Measurements from ENCODE around the gene ETV5. TPM values are rescaled to one million over a fixed set of nuclear protein-coding genes. Genes with fewer than 3 reads are reported as not detected.

The ETV5 gene
- total RNA-seq, 2 donors from 2014 or later, result 56.4 to 84.1 TPM

- Histone ChIP-seq H3K27ac (ENCODE audit: low read depth, low read length) (no peak overlapping the region), H3K9me3 (ENCODE audit: control insufficient read depth, low read length) (no peaks in the 10 kb centered on the region), H3K36me3 (ENCODE audit: control insufficient read depth, insufficient read depth, low read length) (no peaks in the 10 kb centered on the region), H3K9ac (ENCODE audit: extremely low read depth, low read length, poor library complexity, severe bottlenecking) (no peak overlapping the region), H3K27me3 (ENCODE audit: control insufficient read depth, insufficient read depth, low read length, poor library complexity, severe bottlenecking) (peaks cover 11% of the 10 kb centered on the region), H3K4me3 (ENCODE audit: low read length) (no peak overlapping the region), H3K4me1 (ENCODE audit: control insufficient read depth, insufficient read depth, low read length) (no peaks in the 10 kb centered on the region)
- 91 to 95% methylated on average over 12 to 15 of the region's 15 CpGs for WGBS, 2 experiments (ENCODE audit: insufficient coverage in 1 of 2, insufficient read length in 1 of 2)
- Mint-ChIP-seq H3K4me3 (no peak overlapping the region), H3K4me1 (peaks cover 4% of the 10 kb centered on the region), H3K36me3 (ENCODE audit: low read depth) (no peaks in the 10 kb centered on the region), H3K9me3 (no peaks in the 10 kb centered on the region), H3K27me3 (ENCODE audit: insufficient read depth) (peaks cover 15% of the 10 kb centered on the region), H3K27ac (no peak overlapping the region)
- DNase-seq, result peak; percentile 40
- TF ChIP-seq, protein P1, sequence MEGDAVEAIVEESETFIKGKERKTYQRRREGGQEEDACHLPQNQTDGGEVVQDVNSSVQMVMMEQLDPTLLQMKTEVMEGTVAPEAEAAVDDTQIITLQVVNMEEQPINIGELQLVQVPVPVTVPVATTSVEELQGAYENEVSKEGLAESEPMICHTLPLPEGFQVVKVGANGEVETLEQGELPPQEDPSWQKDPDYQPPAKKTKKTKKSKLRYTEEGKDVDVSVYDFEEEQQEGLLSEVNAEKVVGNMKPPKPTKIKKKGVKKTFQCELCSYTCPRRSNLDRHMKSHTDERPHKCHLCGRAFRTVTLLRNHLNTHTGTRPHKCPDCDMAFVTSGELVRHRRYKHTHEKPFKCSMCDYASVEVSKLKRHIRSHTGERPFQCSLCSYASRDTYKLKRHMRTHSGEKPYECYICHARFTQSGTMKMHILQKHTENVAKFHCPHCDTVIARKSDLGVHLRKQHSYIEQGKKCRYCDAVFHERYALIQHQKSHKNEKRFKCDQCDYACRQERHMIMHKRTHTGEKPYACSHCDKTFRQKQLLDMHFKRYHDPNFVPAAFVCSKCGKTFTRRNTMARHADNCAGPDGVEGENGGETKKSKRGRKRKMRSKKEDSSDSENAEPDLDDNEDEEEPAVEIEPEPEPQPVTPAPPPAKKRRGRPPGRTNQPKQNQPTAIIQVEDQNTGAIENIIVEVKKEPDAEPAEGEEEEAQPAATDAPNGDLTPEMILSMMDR (conservative IDR thresholded peaks at IDR 0.05), result no peak
These were observed 28.3 kb upstream of the ETV5 start for GRCh38 chr3:186137051-186137685.

DNA sequence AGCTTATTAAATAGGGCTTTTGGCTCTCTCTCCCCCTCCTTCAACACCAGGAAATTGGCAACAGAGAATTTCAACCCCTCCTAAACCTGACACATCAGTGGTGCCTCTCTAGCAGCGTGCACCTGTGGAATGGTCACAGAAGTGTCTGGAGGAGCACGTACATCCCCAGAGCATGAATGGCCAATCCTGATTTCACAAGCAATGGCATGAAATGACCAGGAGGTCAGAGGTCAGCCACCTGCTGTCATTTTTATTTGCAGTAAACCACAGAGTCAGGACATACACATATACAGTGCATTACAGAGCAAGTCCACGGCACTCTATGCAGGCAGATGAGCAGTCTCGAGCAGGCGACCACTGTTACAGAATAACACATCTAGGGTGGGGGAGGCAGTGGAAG, 25.1 kb upstream of the ETV5 start:
- TF ChIP-seq, protein P1 (conservative IDR thresholded peaks at IDR 0.05), result no peak
- Histone ChIP-seq H3K36me3 (ENCODE audit: control insufficient read depth, insufficient read depth, low read length) (no peaks in the 10 kb centered on the region), H3K27ac (ENCODE audit: low read depth, low read length) (no peak overlapping the region), H3K9ac (ENCODE audit: extremely low read depth, low read length, poor library complexity, severe bottlenecking) (no peak overlapping the region), H3K4me1 (ENCODE audit: control insufficient read depth, insufficient read depth, low read length) (no peaks in the 10 kb centered on the region), H3K9me3 (ENCODE audit: control insufficient read depth, low read length) (no peaks in the 10 kb centered on the region), H3K4me3 (ENCODE audit: low read length) (no peak overlapping the region), H3K27me3 (ENCODE audit: control insufficient read depth, insufficient read depth, low read length, poor library complexity, severe bottlenecking) (peaks cover 11% of the 10 kb centered on the region)
- no peaks in the 10 kb centered on the region for H3K9me3 Mint-ChIP-seq
- WGBS, 2 experiments (ENCODE audit: insufficient coverage in 1 of 2, insufficient read length in 1 of 2), result 91 to 95% methylated on average over 4 to 5 of the region's 5 CpGs
- peaks cover 19% of the 10 kb centered on the region for H3K4me1 Mint-ChIP-seq
- H3K4me3 Mint-ChIP-seq, result no peak overlapping the region
- no peaks in the 10 kb centered on the region for H3K36me3 Mint-ChIP-seq (ENCODE audit: low read depth)
- no peak for DNase-seq
- H3K27me3 Mint-ChIP-seq (ENCODE audit: insufficient read depth), result peaks cover 20% of the 10 kb centered on the region
- no peak overlapping the region for H3K27ac Mint-ChIP-seq

DNA sequence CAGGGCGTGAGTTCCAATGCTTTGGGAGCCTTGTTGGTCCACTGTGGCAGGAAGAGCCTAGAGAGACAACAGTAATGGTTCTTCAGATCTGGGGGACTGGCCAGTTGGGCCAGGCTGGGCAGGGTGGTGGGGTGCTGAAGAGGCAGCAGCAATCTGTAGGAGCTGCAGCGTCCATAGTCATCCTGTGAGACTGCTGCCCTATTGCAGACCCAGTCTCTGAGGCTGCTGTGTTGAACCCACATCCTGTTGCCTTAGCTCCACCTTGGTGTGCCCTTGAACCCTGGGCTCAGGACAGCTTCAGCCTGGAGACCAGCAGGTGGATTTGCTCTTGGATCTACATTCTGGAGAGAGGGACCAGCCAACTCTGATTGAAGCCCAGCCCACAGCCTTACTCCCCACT, 23.6 kb upstream of the ETV5 start:
- H3K27ac ChIP-seq (ENCODE audit: low read depth, low read length), result no peak overlapping the region
- H3K27ac Mint-ChIP-seq, result no peak overlapping the region

More for the DNA sequence above, 23.6 kb upstream of the ETV5 start:
- H3K9me3 Mint-ChIP-seq, result no peaks in the 10 kb centered on the region
- H3K9me3 ChIP-seq (ENCODE audit: control insufficient read depth, low read length), result no peaks in the 10 kb centered on the region
- H3K4me3 Mint-ChIP-seq, result no peak overlapping the region
- H3K4me3 ChIP-seq (ENCODE audit: low read length), result no peak overlapping the region
- WGBS, 2 experiments (ENCODE audit: insufficient coverage in 1 of 2, insufficient read length in 1 of 2), result 89 to 93% methylated on average over 1 to 2 of the region's 2 CpGs
- no peaks in the 10 kb centered on the region for H3K36me3 Mint-ChIP-seq (ENCODE audit: low read depth)
- H3K36me3 ChIP-seq (ENCODE audit: control insufficient read depth, insufficient read depth, low read length), result no peaks in the 10 kb centered on the region
- H3K4me1 ChIP-seq (ENCODE audit: control insufficient read depth, insufficient read depth, low read length), result no peaks in the 10 kb centered on the region
- peaks cover 29% of the 10 kb centered on the region for H3K4me1 Mint-ChIP-seq
- TF ChIP-seq, protein P1 (conservative IDR thresholded peaks at IDR 0.05), result no peak
- no peak overlapping the region for H3K9ac ChIP-seq (ENCODE audit: extremely low read depth, low read length, poor library complexity, severe bottlenecking)
- no peak for DNase-seq
- peaks cover 11% of the 10 kb centered on the region for H3K27me3 ChIP-seq (ENCODE audit: control insufficient read depth, insufficient read depth, low read length, poor library complexity, severe bottlenecking)
- H3K27me3 Mint-ChIP-seq (ENCODE audit: insufficient read depth), result peaks cover 20% of the 10 kb centered on the region

Data from endodermal cell (in vitro differentiated cells).